WI38 (cell line): Measurements from ENCODE around the gene CDKAL1.

Experiments
- H3K4me3 ChIP-seq: 2 replicates; pipeline ENCODE4 v1.5.1; 2011; ENCODE audit warnings: low read depth, mild to moderate bottlenecking, control low read depth, low read length
- TF ChIP-seq, protein P1 (sequence below): IDR thresholded peaks from 2 replicates; pipeline ENCODE4 v1.5.1; 2012; ENCODE audit warnings: low read depth, mild to moderate bottlenecking, control low read depth, low read length

Gene CDKAL1

DNA sequence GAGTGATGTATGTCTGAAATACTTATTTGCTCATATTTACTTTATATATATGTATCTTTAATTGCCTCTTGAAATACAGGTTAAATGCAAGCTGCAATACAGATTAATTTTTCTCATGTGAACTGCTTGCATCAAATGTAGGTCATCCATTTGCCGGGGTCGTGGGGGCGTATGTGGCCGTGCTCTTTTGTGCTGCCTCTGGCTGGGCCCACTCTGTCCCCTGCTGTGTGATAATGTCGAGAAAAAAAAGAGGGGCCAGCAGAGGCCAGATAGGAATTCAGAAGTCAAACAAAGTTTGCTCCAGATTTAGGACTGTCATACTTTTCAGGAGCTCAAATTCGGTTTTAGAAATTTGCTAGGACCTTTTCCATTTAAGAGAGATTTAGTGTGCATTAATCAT lies 599.6 kb downstream of the CDKAL1 start:
- TF ChIP-seq, protein P1, sequence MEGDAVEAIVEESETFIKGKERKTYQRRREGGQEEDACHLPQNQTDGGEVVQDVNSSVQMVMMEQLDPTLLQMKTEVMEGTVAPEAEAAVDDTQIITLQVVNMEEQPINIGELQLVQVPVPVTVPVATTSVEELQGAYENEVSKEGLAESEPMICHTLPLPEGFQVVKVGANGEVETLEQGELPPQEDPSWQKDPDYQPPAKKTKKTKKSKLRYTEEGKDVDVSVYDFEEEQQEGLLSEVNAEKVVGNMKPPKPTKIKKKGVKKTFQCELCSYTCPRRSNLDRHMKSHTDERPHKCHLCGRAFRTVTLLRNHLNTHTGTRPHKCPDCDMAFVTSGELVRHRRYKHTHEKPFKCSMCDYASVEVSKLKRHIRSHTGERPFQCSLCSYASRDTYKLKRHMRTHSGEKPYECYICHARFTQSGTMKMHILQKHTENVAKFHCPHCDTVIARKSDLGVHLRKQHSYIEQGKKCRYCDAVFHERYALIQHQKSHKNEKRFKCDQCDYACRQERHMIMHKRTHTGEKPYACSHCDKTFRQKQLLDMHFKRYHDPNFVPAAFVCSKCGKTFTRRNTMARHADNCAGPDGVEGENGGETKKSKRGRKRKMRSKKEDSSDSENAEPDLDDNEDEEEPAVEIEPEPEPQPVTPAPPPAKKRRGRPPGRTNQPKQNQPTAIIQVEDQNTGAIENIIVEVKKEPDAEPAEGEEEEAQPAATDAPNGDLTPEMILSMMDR: no peak
- H3K4me3 ChIP-seq: no peak overlapping the region

DNA sequence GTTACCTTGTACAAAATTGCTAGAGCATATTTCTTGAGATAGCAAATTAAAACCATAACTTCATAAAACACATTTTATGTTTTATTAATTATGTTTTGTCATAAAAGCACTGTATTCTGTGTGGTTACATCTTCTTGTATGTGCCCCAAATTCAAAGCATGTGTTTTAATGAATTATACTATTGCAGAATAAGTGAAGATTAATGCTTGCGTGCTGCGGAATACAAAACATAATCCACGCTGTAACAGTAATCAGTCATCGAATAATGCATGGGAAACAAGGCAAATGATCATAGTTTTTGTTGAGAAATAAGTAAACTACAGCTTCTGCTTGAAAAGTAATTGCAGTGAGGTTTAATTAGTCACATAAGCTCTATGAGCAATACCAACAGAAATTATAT lies 600.1 kb downstream of the CDKAL1 start:
- no peak overlapping the region for H3K4me3 ChIP-seq
- TF ChIP-seq, protein P1: no peak

DNA sequence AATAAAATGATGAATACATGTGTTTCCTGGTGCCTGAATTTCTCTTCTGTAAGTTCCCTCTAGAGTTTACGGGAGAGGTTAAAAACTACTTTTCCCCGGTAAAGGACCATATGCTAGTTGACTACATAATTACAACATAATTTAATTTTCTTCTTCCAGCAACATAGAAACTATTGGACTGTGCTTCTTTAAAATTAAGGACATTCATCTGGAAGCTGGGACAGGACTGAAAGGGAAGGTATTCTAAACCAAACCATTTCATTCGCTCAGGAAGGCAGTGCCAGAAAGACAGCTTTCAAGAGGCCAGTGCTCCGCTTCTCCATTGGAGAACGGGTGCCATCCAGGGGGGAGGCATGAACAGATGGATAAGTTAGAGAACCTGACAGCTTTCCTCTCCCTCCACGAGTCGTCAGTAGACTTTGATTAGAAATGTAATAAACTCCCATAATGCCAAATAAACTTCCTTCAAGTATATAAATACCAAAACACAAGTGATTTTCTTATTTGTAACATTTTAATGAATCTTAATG lies 601.3 kb downstream of the CDKAL1 start:
- TF ChIP-seq, protein P1: no peak
- H3K4me3 ChIP-seq: no peak overlapping the region

DNA sequence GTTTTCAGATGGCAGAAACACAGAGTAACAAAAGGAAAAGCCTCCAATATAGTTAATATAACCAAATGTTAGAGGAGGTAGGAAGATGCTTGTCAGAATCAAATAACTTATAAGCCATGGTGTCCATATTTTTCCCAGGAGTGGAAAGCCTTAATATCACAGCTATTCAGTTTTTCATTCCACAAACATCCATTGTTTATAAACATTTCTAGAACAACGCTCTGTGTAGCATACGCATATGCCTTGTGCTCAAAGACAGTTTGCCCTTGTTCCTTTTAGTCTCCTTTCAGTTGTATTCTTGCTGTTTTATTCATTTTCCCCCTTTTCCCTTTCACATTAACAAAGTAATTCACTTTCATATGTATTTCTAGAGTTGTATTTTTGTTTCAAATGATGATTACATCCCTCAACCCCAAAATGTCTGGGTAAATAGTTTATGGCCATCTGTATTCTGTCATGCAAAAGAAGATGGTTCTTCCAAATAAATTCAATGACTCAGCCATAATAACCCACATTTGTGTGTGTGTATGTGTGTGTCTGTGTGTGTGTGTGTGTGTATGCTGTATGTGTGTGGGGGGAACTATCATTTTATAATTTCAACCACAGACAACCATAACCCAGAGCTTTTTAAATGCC lies 603.6 kb downstream of the CDKAL1 start:
- TF ChIP-seq, protein P1: no peak

DNA sequence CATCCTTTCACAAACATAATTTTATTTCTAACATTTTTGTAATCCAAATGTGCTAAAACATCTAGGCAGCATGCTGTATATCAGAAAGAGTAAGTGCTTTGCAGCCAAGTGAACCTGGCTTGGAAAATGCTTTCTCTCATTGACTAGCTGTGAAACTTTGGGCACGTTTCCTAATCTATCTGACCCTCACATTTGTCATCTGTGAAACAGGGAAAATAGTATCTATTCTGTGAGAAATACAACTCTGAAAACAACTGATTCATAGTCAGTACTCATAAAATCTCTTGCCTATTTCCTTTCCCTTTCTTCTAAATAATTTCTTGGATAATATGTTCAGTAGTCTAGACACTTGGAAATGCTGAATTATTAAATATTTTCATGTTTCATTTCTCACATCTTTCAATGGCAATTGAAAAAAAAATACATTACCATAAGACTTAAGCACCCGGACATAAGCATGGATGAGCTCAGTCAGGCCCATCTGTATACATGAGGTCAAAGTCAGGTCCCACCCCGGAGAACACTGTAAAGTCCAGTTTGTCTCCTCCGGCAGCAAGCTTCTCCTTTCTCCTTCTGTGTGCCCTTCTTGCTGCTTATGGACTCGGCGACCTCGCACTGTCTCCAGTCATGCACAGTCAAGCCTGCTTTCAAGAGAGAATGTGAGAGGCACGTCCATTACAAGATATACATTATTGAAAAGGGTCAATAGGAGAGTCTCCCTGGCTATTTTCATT lies 604.2 kb downstream of the CDKAL1 start:
- no peak overlapping the region for H3K4me3 ChIP-seq
- TF ChIP-seq, protein P1: no peak

More for the DNA sequence above, 603.6 kb downstream of the CDKAL1 start:
- H3K4me3 ChIP-seq: no peak overlapping the region

DNA sequence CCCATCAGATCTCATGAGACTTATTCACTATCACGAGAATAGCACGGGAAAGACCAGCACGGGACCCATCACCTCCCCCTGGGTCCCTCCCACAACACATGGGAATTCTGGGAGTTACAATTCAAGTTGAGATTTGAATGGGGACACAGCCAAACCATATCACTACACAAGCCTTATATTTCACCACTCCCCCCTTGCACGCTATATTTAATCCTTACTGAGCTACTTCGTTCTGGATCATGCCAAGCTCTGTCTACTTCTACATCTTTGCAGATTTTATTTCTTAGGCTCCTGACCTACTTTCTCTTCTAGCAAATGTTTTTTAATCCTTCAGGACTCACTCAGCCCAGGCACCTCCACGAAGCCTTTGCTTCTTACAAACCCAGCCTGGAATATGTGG lies 606.7 kb downstream of the CDKAL1 start:
- TF ChIP-seq, protein P1: no peak
- no peak overlapping the region for H3K4me3 ChIP-seq
